PC-3 (cell line): ENCODE data around the gene SPATA32. TPM values are rescaled to one million over a fixed set of nuclear protein-coding genes. Genes with fewer than 3 reads are reported as not detected.

Experiments
- ATAC-seq: fragments of 200-7000 bp; cut with Tn5 transposase; 2 replicates; pipeline ENCODE4 v1.9.1; 2020; ENCODE audit warnings: mild to moderate bottlenecking, moderate library complexity
- BruUV-seq: library from RNA; stranded (reverse); fragments of 400-500 nt; replicated peaks from 2 replicates; lab custom pipeline; 2021; lab: Mats Ljungman, UMichigan
- CTCF ChIA-PET: fragments of 300-600 bp; sonication (Branson Sonifier 250); formaldehyde crosslinking; loops from one replicate; lab custom pipeline; 2022; ENCODE audit warnings: antibody characterized with exemption; lab: Charles Lee
- POLR2A ChIA-PET: fragments of 300-600 bp; sonication (Branson Sonifier 250); formaldehyde crosslinking; loops from one replicate; lab custom pipeline; 2022; ENCODE audit warnings: antibody characterized with exemption; ENCODE audit not compliant: unreplicated experiment; lab: Charles Lee
- DNase-seq: peaks from one replicate; pipeline ENCODE4 v3.0.0-alpha.2; 2015
- H2AFZ ChIP-seq: fragments of 300-600 bp; sonication (generic); 2 replicates; pipeline ENCODE4 v1.6.0; 2016; ENCODE audit warnings: antibody characterized with exemption, low read length
- H3F3A ChIP-seq: fragments of 300-600 bp; sonication (generic); one replicate; pipeline ENCODE4 v1.6.0; 2017; ENCODE audit warnings: antibody characterized with exemption, low read length, control low read depth, mild to moderate bottlenecking; ENCODE audit not compliant: unreplicated experiment
- H3K27ac ChIP-seq: fragments of 300-600 bp; sonication (generic); 2 replicates; pipeline ENCODE4 v1.5.1; 2016; ENCODE audit warnings: mild to moderate bottlenecking, low read length
- H3K27me3 ChIP-seq: fragments of 300-600 bp; sonication (generic); 2 replicates; pipeline ENCODE4 v1.6.1; 2016; ENCODE audit warnings: low read length, mixed read lengths
- H3K36me3 ChIP-seq: fragments of 300-600 bp; sonication (generic); 2 replicates; pipeline ENCODE4 v1.6.1; 2016; ENCODE audit warnings: low read depth, mixed run types, low read length, mixed read lengths
- H3K4me1 ChIP-seq: fragments of 300-600 bp; sonication (generic); 2 replicates; pipeline ENCODE4 v1.5.1; 2016; ENCODE audit warnings: low read length; ENCODE audit not compliant: insufficient read depth
- H3K4me2 ChIP-seq: fragments of 300-600 bp; sonication (generic); 2 replicates; pipeline ENCODE4 v1.6.0; 2016; ENCODE audit warnings: low read length
- H3K4me3 ChIP-seq: fragments of 300-600 bp; sonication (generic); 2 replicates; pipeline ENCODE4 v1.5.1; 2016; ENCODE audit warnings: mild to moderate bottlenecking, low read length, mixed read lengths
- H3K79me2 ChIP-seq: fragments of 300-600 bp; sonication (generic); 2 replicates; pipeline ENCODE4 v1.6.1; 2017; ENCODE audit warnings: low read length, mixed read lengths
- H3K9ac ChIP-seq: fragments of 300-600 bp; sonication (generic); 2 replicates; pipeline ENCODE4 v1.6.0; 2016; ENCODE audit warnings: mild to moderate bottlenecking, low read length
- H3K9me2 ChIP-seq: fragments of 300-600 bp; sonication (generic); replicated peaks from 2 replicates; pipeline ENCODE4 v1.6.1; 2016; ENCODE audit warnings: mixed run types, low read length, mixed read lengths
- H3K9me3 ChIP-seq: fragments of 300-600 bp; sonication (generic); 2 replicates; pipeline ENCODE4 v1.6.1; 2016; ENCODE audit warnings: low read length, mixed read lengths
- H4K20me1 ChIP-seq: fragments of 300-600 bp; sonication (generic); 2 replicates; pipeline ENCODE4 v1.6.1; 2016; ENCODE audit warnings: low read length, mixed read lengths
- CTCF ChIP-seq: fragments of 300-600 bp; sonication (generic); conservative IDR thresholded peaks from 2 replicates; pipeline ENCODE4 v1.5.1; 2017; ENCODE audit warnings: antibody characterized with exemption, low read depth, mild to moderate bottlenecking, low read length
- EZH2 ChIP-seq: fragments of 300-600 bp; sonication (generic); IDR thresholded peaks from one replicate; pipeline ENCODE4 v1.6.1; 2017; ENCODE audit warnings: antibody characterized with exemption, mild to moderate bottlenecking, low read length; ENCODE audit not compliant: unreplicated experiment
- EZH2phosphoT487 ChIP-seq: fragments of 300-600 bp; sonication (generic); IDR thresholded peaks from 2 replicates; pipeline ENCODE4 v1.6.1; 2018; ENCODE audit warnings: mild to moderate bottlenecking, antibody characterized with exemption, low read length, borderline replicate concordance
- intact Hi-C: fragments of 100-400 bp; cut with micrococcal nuclease; formaldehyde crosslinking; loops from 2 replicates; pipeline ENCODE4 v1.9.0; 2023
- total RNA-seq: library from RNA; depleted of rRNA; stranded (reverse); fragments of >200 nt; gene quantifications from 2 replicates; pipeline ENCODE4 v1.2.3, GENCODE V29; 2014

SPATA32 gene
- total RNA-seq, 1 experiment from 2014 or later = not detected

- DNase-seq = peak; percentile 31
- ChIA-PET POLR2A (no interaction called here), CTCF (no interaction called here)
- no TSS peak for BruUV-seq
- H2AFZ ChIP-seq = no peak overlapping the region
- H3K36me3 ChIP-seq = peaks cover 77% of the 10 kb centered on the region
- no peak for TF ChIP-seq EZH2phosphoT487
- peak; percentile 91 for TF ChIP-seq CTCF
- no peaks in the 10 kb centered on the region for H3K9me3 ChIP-seq
- no peak overlapping the region for H3K4me3 ChIP-seq
- H3F3A ChIP-seq = no peaks in the 10 kb centered on the region
- H3K79me2 ChIP-seq = no peaks in the 10 kb centered on the region
- no peak overlapping the region for H3K4me2 ChIP-seq
- H3K4me1 ChIP-seq = peaks cover 6% of the 10 kb centered on the region
- intact Hi-C loops = no loop called here
- H4K20me1 ChIP-seq = no peaks in the 10 kb centered on the region
- H3K27me3 ChIP-seq = no peaks in the 10 kb centered on the region
- peak; percentile 39; the same call in 1 of the 2 replicates for ATAC-seq
- H3K9ac ChIP-seq = no peak overlapping the region
- H3K27ac ChIP-seq = no peak overlapping the region
- no peaks in the 10 kb centered on the region for H3K9me2 ChIP-seq
Measured at GRCh38 chr17:45270828-45271418, 9.0 kb upstream of the SPATA32 start.

GRCh38 chr17:45269912-45270311, 8.0 kb upstream of the SPATA32 start:
- Histone ChIP-seq H3K27ac (no peak overlapping the region), H3K9me2 (no peaks in the 10 kb centered on the region), H4K20me1 (no peaks in the 10 kb centered on the region), H3K4me3 (no peak overlapping the region), H3K9ac (no peak overlapping the region), H3F3A (no peaks in the 10 kb centered on the region), H3K79me2 (no peaks in the 10 kb centered on the region), H2AFZ (no peak overlapping the region), H3K4me1 (peaks cover 8% of the 10 kb centered on the region), H3K4me2 (no peak overlapping the region), H3K27me3 (no peaks in the 10 kb centered on the region), H3K36me3 (peaks cover 82% of the 10 kb centered on the region), H3K9me3 (no peaks in the 10 kb centered on the region)
- DNase-seq = no peak
- ChIA-PET POLR2A (no interaction called here), CTCF (no interaction called here)
- no peak for ATAC-seq
- no peak for TF ChIP-seq EZH2phosphoT487
- no peak for TF ChIP-seq EZH2
- TF ChIP-seq CTCF = no peak
- no TSS peak for BruUV-seq
- intact Hi-C loops = no loop called here

- Histone ChIP-seq H3K4me2 (no peak overlapping the region), H3K4me1 (peaks cover 14% of the 10 kb centered on the region), H3K27ac (no peak overlapping the region), H3K9me2 (no peaks in the 10 kb centered on the region), H3F3A (peaks cover 4% of the 10 kb centered on the region), H3K9ac (no peak overlapping the region), H2AFZ (no peak overlapping the region), H3K9me3 (no peaks in the 10 kb centered on the region), H3K36me3 (peaks cover 75% of the 10 kb centered on the region), H3K4me3 (no peak overlapping the region), H3K79me2 (no peaks in the 10 kb centered on the region), H4K20me1 (no peaks in the 10 kb centered on the region), H3K27me3 (no peaks in the 10 kb centered on the region)
- intact Hi-C loops = no loop called here
- ChIA-PET CTCF (no interaction called here), POLR2A (no interaction called here)
- DNase-seq (no peak), ATAC-seq (no peak)
- TF ChIP-seq CTCF = no peak
- no peak for TF ChIP-seq EZH2phosphoT487
- no peak for TF ChIP-seq EZH2
- no TSS peak for BruUV-seq
Measured at GRCh38 chr17:45267436-45268055, 5.7 kb upstream of the SPATA32 start.
